Inferior parietal cortex (tissue), 1 donor: ENCODE data around the gene FYB1.

Experiments used
- DNase-seq: peaks from one replicate; pipeline ENCODE4 v3.0.0-alpha.2; 2016; ENCODE audit errors: extremely low spot score

FYB1 gene

DNA sequence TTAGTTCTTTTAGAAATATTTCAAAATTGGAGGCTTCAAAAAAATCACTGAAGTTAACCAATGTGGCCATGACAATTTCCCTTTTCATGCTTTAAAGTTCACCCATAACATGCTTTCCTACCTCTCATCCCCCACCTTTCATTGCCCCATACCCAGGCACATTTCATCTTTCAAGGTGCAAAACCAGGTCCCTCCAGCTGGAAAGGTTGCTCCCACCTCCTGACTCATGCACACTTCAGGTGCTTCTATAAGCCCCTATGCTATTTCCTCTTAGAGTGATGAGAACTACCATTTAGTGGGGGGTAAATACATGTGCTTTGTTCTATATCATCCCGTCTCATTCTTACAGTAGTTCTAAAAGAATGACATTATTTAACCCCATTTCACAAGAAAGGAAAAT is 15.4 kb downstream of the FYB1 start:
- DNase-seq: no peak

DNA sequence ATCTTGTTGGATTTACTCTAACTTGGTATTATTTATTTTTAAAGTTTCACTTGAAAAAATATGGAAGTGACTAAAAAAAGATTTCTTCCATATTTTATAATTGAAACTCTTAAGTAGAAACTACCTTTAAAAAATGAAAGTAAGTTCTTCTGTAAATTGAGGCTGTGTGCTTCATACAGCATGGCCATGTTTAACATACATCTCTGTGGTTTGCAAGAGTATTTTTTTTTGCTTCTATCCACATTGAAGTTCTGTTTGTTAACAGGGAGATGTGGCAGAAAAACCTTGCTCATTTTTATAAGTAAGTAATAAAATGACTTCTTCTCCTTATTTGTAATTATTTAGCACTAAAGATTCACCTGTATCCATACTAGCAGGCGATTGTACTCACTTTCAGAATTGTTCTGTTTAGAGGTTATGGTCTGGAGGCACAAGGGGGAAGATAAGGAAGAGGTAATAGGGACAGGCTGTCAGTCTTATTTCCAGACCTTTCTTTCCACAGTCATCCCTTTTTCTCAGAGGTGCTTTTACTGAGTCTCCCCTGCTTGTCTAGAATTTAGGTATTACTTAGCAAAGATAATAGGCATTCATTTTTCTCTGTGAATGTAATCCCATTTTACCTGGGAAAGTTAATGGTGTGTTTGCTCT is 16.0 kb downstream of the FYB1 start:
- no peak for DNase-seq

DNA sequence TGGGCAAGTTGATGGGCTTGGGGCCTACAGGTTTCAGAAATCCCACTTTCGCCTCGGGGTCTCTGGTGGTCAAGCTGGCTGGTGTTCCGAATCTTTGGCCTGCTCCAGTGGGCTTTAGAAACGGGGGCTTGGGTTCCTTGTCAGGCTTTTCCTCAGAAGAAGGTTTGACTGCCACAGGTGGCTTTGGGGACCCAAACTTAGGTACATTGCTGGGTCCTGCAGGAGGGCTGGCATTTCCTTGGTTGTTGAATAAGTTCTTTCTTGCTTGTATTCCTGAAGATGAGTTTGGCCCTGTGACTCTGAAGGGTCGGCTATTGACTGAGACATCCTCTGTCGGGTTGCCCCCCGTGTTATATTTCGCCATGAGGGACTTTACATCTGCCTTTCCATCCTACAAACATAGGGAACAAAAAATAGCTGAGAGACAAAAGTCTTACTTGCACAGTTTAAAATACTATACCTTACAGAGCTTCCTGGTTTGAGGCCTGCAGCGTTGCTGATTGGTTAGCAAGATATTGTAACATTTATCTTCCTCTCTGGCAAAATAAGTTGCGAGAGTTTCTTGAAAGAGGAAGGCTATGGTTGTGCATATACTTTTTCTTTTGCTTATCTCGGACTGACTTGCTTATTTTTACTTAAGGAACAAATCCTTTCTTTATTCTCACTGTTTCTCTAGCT is 16.6 kb downstream of the FYB1 start:
- no peak for DNase-seq

DNA sequence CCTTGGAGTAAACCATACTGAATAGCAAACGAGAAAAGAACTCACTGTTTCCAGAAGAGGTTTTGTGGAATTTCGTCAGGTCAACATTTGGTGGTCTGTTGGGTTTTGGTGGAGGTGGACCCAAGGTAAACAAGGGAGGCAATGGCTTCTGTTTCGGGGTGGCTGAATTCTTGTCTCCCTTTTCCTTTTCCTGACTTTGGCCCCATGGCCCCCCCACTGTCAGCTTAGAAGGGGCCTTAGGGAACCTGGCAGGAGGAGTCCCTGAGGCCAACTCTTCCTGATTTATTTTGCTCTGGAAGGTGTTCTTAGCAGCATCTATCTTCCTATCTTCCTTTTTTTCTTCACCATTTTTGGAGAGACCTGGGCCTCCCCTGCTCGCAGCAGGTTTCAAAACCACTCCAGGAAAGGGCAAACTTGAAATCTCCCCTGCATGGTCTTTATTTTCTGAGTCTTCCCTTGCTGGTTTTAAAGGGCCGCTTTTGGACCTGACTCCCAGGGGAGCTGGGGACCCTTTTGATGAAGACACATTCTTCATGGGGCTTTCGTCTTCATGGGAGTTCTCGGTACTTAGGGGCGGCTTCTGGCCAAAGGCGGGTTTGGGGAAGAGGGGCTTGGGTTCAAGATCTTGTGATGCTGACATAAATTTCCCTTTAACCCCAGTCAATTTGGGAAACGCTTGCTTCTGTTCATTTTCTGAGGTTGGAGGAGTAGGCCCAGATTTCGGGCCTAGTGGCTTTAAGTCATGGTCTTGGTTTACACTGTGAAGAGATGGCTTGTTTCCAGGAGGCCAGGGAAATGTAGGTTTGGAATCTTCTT is 17.4 kb downstream of the FYB1 start:
- DNase-seq: no peak

DNA sequence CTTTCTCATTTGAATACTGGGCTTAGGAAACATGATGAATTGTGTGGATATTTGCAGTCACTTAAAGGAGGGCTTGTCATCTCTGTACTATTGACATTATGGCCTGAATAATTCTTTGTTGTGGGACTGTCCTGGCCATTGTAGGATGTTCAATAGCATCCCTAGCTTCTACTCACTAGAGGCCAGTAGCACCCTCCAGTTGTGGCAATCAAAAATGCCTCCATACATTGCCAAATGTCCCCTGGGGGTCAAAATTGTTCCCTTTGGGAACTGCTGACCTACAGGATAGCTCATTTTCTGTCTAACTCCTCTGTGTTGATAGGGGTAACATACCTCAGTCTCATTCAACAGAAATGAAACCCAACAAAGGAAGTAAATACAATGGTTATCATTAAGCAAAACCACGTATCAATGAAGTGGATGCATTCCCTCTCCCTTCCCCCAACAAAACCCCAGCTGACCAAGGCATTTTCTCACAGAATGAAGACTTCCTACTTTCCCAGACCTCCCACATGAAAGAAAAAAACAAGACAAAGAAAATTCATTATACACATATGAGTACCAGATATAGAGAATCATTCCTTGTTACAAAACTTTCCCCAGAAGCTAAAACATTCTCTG is 18.1 kb downstream of the FYB1 start:
- DNase-seq: no peak

DNA sequence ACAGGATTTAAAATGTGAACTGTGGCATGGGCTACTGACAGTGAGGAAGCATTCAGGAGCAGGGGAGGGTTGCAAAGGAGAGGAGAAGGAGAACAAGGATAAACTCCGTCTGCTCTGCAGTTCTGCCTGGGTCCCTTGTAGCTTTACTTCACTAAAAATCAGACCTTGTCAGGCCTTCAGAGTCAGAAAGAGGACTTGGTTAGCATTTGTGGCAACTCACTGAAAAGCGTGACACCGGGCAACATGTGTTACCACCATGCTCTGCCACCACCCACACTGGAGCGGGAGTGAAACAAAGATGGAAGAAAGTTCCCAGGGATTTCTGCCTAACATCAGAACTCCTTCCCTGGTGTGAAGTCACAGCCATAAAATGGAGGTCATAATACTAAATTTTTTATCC is 19.3 kb downstream of the FYB1 start:
- no peak for DNase-seq

DNA sequence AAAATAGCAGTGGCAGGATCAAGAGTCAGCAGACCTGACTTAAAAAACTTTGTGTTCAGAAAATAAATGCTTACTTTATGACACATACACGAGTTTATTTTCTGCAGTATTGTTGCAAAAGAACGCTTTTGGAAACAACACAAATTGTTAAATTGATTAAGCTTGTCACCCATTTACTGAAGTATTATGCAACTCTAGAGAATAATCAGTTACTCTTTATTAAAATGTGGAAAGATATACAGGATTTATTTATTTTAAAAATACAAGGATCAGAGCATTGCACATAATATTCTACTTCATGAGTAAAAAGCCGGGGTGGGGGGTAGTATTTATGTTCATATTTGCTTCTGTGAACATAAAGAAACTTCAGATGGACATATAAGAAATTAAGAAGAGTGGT is 20.0 kb downstream of the FYB1 start:
- DNase-seq: no peak

DNA sequence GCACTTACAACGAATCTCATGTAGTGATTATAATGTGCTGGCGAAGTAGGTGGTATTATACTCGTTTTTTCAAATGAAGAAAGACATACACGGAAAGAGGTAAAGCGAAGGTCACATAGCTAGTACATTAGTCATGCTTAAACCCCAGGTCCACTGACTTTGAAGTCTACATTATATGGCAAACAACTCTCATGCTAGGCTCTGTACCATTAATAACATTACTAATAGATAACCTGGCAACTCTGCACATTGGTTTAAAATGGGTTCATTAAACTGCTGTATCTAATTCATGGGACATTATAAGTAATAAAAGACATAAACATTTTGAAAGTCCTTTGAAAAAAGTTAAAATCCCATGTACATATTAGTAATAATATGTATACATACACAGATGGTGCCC is 21.2 kb downstream of the FYB1 start:
- DNase-seq: no peak

DNA sequence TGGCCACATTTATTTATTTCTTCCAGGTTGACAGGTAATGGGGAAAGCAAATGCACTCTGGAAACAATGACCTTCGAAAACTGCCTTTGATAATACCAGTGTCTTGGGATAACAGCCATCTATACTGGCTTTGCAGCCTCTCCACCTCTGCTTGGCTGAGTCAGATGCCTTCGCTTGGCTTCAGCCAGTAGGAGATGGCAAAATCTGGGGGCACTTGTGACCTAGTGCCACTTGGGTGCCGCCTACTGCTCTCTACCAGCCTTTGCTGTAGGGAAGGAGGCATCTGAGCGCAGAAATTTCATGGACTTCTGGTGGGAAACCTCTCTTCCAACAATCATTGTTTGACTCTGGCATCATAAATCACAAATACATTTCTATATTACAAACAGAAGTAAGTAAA is 21.8 kb downstream of the FYB1 start:
- no peak for DNase-seq

DNA sequence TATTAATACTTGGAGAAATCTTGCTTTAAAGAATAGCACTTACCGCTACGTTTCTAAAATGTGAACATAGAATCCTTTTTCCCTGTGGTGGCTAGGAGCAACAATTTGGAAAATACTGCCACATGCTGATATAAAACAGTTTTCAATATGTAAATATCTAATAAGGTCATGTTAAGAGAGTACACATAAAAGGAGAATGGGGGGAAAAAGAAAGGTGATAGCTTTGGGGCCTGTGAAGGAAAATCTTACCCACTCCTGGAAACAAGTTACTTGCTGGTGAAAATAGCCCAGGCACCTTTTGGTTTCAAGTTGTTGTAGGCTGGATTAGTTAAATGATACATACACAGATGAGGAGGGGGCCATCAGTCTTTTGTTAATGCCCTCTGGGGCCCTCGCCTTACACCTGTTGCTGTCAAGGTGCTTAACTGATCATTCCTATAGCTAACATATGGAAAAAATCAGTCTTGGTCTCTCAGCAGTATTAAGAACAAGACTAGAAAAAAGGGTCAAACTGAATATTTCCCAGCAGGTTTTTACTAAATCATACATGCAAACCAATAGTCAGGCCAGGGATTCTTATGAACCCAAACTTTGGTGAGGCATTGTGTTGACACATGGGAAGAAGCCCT is 24.1 kb downstream of the FYB1 start:
- no peak for DNase-seq

DNA sequence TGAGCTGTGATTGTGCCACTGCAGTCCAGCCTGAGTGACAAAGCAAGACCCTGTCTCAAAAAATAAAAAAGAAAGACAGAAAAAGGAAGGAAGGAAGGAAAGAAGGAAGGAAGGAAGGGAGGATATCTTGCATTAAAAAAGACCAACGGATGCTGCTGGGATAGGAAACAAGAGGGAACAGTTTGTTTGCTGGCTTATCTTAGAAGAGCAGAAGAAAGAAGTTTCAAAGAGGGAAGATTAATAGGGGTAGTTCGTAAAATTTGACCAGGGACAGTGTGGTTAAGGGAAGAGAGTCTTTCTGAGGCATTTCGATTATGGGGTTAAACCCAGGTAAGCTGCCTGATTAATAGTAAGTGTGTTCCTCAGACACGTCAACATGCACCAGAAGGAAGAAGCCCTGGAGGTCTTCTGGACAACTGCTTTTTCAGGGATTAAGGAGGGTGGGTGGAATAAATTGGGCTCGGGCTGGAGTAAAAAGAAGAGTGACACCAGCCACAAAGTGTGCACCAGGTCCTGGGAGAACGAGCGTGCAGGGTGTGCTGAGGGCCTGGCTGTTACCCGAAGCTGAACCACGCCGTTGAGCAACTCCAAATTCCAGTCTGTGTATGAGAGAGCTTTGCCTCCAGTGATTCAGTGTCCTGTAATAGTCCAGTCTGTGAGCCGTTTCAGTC is 24.8 kb downstream of the FYB1 start:
- DNase-seq: no peak

DNA sequence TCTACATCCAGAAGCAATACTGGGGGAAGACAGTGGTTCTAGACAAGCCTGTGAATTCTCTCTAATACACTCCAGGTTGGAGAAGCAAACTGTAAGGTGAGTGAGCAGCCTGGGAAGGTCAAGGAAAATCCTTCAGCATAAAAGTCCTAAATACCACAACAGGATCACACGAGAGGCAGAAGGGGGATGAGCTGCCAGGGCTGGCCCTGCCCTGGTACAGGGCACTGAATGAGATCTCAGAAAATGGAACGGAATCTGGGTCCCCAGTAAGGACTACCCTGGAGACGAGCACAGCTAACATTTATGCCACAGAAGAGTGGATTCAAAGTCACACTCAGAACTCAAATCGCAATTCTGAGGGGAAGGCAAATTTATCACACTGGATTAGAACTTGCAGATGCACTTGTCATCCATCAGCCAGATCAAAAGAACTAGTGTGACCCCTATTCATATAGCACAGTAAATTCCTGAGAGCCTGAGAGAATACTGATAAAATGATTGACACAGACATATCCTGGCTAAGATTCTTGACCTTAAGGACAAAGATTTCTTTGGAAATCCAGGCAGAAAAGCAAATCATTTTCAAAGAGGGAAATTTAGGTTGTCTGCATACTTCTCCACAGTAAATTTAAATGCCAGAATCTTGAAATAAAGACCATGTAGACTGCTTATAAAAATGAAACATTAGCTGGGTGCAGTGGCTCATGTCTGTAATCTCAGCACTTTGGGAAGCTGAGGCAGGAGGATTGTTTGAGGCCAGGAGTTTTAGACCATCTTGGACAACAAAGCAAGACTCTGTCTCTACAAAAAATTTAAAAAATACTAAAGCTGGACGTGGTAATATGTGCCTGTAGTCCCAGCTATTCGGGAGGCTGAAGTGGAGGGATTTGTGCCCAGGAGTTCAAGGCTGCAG is 25.6 kb downstream of the FYB1 start:
- no peak for DNase-seq

DNA sequence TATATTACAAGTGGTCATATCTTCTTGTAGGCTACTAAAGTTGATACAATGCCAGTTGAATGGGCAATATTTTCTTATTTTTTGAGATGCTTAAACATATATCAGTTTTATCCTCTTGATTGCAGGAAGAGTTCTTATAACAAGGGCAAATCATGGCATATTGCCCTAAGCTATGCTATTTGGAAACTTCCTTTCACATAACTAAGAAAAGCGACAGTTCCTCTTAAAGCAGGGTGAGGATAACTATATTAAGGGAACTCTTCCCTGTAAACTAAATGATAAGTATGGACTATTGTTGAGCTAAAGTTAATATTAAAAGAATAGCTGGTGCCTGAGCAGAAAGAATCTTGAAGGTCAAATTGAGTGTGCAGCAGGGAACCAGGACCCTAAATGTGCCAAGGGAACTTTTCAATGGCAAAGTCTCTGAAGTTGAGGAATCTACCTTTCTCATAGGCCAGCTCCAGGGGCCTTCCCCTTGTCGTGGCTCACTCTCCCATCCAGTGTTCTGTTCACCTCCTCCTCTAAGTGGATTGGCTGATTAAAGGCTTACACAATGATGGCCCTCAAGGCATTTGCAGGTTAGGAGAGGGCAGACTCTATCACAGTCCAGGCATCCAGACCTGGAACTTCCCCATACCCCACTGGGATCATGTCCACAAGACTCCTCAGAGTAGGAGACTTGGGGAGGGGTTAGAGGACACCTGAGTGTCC is 26.8 kb downstream of the FYB1 start:
- no peak for DNase-seq

DNA sequence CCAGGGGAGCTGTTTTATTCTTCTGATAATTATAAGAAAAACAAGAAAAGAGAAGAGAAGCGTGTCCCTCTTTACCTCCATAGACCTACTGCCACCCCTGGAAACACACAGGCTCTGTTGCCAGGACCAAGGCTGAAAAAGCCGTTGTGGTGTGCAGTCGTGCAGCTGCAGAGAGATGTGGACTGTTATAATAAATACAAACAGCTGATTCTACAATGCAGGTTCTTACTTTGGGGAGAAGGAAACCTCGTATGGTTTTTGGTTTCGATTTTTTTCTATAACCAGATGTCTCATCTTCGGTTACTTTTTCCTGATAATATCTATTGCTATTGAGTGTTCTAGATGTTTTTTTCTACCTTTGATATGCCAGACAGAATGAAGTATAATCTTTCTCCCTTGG is 28.1 kb downstream of the FYB1 start:
- peak; percentile 35 for DNase-seq

DNA sequence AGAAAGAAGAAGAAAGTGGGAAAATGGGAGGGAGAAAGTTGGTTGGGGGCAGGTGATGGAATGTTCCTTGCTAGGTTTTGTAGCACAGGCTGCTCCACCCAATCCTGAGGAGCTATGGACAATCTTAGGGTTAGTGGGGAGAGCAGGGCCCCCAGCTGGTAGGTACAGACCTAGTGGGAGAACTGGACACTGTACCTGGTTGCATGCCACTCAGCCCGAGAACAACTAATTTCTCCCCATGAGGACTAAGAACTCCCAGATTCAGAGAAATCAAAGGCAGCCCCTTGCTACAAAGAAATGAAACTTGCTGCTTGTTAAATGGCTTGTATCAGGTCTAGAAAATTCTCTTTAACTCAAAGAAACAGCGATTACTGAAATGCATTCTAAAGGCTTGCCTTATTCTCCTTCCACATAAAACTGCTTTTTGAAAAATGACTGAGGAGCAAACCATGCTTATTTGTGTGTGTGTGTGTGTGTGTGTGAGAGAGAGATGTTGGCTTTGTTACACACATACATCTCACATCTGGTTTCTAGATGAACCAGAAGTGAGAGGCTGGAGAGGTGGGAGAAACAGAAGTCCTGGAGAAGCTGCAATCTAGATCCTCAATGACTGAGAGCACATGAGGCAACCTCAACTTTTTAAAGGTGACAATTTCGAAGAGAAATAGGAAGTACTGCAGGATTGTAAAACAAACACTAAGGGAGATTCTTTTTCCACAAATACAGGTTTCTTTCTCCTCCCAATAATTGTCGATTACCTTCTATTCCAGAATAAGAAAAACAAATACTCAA is 28.9 kb downstream of the FYB1 start:
- no peak for DNase-seq

DNA sequence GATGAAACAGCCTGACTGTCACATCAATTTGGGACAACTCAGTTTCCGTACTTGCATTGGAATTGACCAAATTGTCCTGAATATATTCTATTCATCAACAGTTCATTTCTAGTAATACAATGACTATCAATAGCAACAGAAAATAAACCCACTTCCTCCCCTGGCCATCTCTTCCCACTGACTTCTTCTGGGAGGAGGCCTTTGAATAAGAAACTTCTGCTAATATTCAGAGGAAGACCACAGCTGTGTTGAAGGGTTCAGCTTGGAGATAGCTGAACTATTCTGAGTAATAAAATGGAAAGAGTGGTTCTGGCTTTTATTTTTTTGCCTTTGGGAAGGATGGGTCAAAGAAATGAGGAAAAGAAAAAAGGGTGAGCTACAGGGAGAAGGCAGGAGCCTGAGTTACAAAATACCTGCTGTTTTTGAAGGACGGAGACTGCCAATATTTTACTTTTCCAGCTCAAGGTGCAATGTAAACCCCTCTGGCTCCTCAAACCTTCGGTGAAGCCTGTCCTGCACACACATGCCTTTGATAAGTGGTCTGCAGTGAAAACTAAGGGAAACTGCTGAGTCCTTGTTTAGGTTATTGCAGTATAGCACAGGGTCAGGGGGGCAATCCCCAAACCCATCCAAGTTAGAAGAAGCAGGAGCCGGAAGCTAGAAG is 29.9 kb downstream of the FYB1 start:
- DNase-seq: no peak

DNA sequence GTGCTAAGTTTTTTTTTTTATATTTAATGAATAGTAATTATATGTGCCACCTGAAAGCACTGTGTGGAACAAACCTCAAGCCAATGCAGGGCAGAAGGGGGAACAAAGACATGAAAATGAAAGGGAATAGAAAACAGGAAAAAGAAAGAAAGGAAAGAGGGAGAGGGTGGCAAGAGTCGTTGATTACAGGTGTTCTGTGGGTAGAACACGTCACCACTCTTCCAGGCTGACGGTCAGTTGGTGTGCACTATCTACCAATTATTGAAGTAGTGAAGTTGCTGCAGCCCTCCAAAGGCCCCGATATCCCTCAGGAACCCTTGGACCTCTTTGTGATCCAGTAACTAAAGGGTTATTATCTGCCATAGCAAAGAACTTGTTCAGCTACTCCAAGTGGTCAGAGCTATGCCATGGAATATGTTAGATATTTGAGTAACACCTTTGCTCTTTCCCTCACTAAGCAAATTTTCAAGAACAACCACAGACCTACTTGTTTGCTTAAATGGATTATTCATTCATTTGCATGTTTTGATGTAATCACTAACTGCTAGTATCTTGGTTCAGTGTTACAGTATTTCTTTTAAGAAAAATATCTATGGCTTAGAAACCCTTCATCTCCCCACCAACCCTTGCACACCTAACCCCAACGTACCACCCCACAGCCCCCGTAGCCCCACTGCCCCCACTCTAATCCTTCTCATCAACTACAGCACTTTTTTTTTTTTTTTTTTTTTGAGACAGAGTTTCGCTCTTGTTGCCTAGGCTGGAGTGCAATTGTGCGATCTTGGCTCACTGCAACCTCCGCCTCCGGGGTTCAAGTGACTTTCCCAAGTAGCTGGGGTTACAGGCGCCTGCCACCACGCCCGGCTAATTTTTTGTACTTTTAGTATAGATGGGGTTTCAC is 31.3 kb downstream of the FYB1 start:
- DNase-seq: no peak
